OCI-LY1 (cell line): ENCODE data around the gene PKNOX2.

Experiments used
- H2AFZ ChIP-seq: fragments of 200-600 bp; sonication (generic), shearing (Covaris generic); 2 replicates; pipeline ENCODE4 v1.6.0; 2014; ENCODE audit warnings: antibody characterized with exemption, mild to moderate bottlenecking, low read length
- H3F3A ChIP-seq: fragments of 200-600 bp; sonication (generic), shearing (Covaris generic); 2 replicates; pipeline ENCODE4 v1.6.0; 2014; ENCODE audit warnings: mild to moderate bottlenecking, antibody characterized with exemption, low read length, moderate library complexity; ENCODE audit not compliant: insufficient read depth
- H3K27ac ChIP-seq: fragments of 200-600 bp; sonication (generic); 2 replicates; pipeline ENCODE4 v1.5.1; 2014; ENCODE audit warnings: low read length, mixed run types, mild to moderate bottlenecking, low read depth; ENCODE audit not compliant: poor library complexity, severe bottlenecking
- H3K27me3 ChIP-seq: fragments of 200-600 bp; sonication (generic); 2 replicates; pipeline ENCODE4 v1.6.0; 2014; ENCODE audit warnings: antibody characterized with exemption, mild to moderate bottlenecking, low read length, moderate library complexity; ENCODE audit not compliant: insufficient read depth
- H3K36me3 ChIP-seq: fragments of 200-600 bp; sonication (generic); 2 replicates; pipeline ENCODE4 v1.6.1; 2014; ENCODE audit warnings: mild to moderate bottlenecking, antibody characterized with exemption, low read length, moderate library complexity, mixed read lengths; ENCODE audit not compliant: insufficient read depth
- H3K4me1 ChIP-seq: fragments of 200-600 bp; sonication (generic); 2 replicates; pipeline ENCODE4 v1.5.1; 2014; ENCODE audit warnings: mild to moderate bottlenecking, low read length, moderate library complexity; ENCODE audit not compliant: insufficient read depth, severe bottlenecking
- H3K4me2 ChIP-seq: fragments of 200-600 bp; sonication (generic), shearing (Covaris generic); 2 replicates; pipeline ENCODE4 v1.6.1; 2014; ENCODE audit warnings: low read length
- H3K4me3 ChIP-seq: fragments of 200-600 bp; sonication (generic); 2 replicates; pipeline ENCODE4 v1.5.1; 2014; ENCODE audit warnings: low read length, low read depth, mild to moderate bottlenecking, mixed read lengths; ENCODE audit not compliant: poor library complexity, severe bottlenecking
- H3K79me2 ChIP-seq: fragments of 200-600 bp; shearing (Covaris generic); 2 replicates; pipeline ENCODE4 v1.6.1; 2016; ENCODE audit warnings: mixed run types, low read length, mixed read lengths; ENCODE audit not compliant: insufficient read depth
- H3K9ac ChIP-seq: fragments of 200-600 bp; sonication (generic), shearing (Covaris generic); 2 replicates; pipeline ENCODE4 v1.6.1; 2014; ENCODE audit warnings: mild to moderate bottlenecking, low read length, mixed read lengths
- H3K9me2 ChIP-seq: fragments of 200-600 bp; sonication (generic), shearing (Covaris generic); 2 replicates; pipeline ENCODE4 v1.6.1; 2014; ENCODE audit warnings: low read depth, mild to moderate bottlenecking, low read length, mixed read lengths
- H3K9me3 ChIP-seq: fragments of 200-600 bp; shearing (Covaris generic); 2 replicates; pipeline ENCODE4 v1.6.1; 2014; ENCODE audit warnings: low read length, mixed read lengths
- H4K20me1 ChIP-seq: fragments of 200-600 bp; sonication (generic), shearing (Covaris generic); 2 replicates; pipeline ENCODE4 v1.6.0; 2016; ENCODE audit warnings: mild to moderate bottlenecking, low read length; ENCODE audit not compliant: insufficient read depth
- CTCF ChIP-seq: fragments of 200-600 bp; sonication (generic), shearing (Covaris generic); IDR thresholded peaks from 2 replicates; pipeline ENCODE4 v1.5.1; 2017; ENCODE audit warnings: mild to moderate bottlenecking, antibody characterized with exemption, low read length, moderate library complexity, mixed read lengths
- EZH2 ChIP-seq: fragments of 200-600 bp; sonication (generic), shearing (Covaris generic); IDR thresholded peaks from 2 replicates; pipeline ENCODE4 v1.8.0; 2017; ENCODE audit warnings: borderline replicate concordance, mixed run types, mild to moderate bottlenecking, antibody characterized with exemption, low read length, moderate library complexity, mixed read lengths

PKNOX2 gene

GRCh38 chr11:125155100-125155444 lies 9.5 kb upstream of the PKNOX2 start:
- no peaks in the 10 kb centered on the region for H3K79me2 ChIP-seq
- TF ChIP-seq CTCF, result no peak
- TF ChIP-seq EZH2, result no peak
- no peaks in the 10 kb centered on the region for H3K36me3 ChIP-seq
- no peak overlapping the region for H3K9ac ChIP-seq
- H3K4me3 ChIP-seq, result no peak overlapping the region
- no peak overlapping the region for H3K4me2 ChIP-seq
- no peak overlapping the region for H3K27ac ChIP-seq
- no peaks in the 10 kb centered on the region for H3K27me3 ChIP-seq
- H4K20me1 ChIP-seq, result no peaks in the 10 kb centered on the region
- no peaks in the 10 kb centered on the region for H3K9me3 ChIP-seq
- no peaks in the 10 kb centered on the region for H3K9me2 ChIP-seq
- no peaks in the 10 kb centered on the region for H3K4me1 ChIP-seq
- H2AFZ ChIP-seq, result no peak overlapping the region
- no peaks in the 10 kb centered on the region for H3F3A ChIP-seq

GRCh38 chr11:125155767-125156166 lies 8.8 kb upstream of the PKNOX2 start:
- Histone ChIP-seq H4K20me1 (no peaks in the 10 kb centered on the region), H3K79me2 (no peaks in the 10 kb centered on the region), H3K9me3 (no peaks in the 10 kb centered on the region), H3K27ac (no peak overlapping the region), H3K9ac (no peak overlapping the region), H3K4me3 (no peak overlapping the region), H3K27me3 (no peaks in the 10 kb centered on the region), H3K9me2 (no peaks in the 10 kb centered on the region), H3K4me2 (no peak overlapping the region), H3K4me1 (no peaks in the 10 kb centered on the region), H3F3A (no peaks in the 10 kb centered on the region), H3K36me3 (no peaks in the 10 kb centered on the region), H2AFZ (no peak overlapping the region)
- TF ChIP-seq CTCF (no peak), EZH2 (no peak)

- Histone ChIP-seq H3K27ac (no peak overlapping the region), H3K79me2 (no peaks in the 10 kb centered on the region), H2AFZ (no peak overlapping the region), H3K27me3 (no peaks in the 10 kb centered on the region), H3K4me3 (no peak overlapping the region), H3K9me2 (no peaks in the 10 kb centered on the region), H3K9me3 (no peaks in the 10 kb centered on the region), H3K4me1 (no peaks in the 10 kb centered on the region), H3K9ac (no peak overlapping the region), H3K4me2 (no peak overlapping the region), H3F3A (no peaks in the 10 kb centered on the region), H3K36me3 (no peaks in the 10 kb centered on the region), H4K20me1 (no peaks in the 10 kb centered on the region)
- TF ChIP-seq CTCF (no peak), EZH2 (no peak)
Measured at GRCh38 chr11:125156346-125157117, 8.0 kb upstream of the PKNOX2 start.
